ENCODE measurements around the gene LRRC57.
"Not testable (repeated sequence)": the region's sequence is repeated elsewhere in the genome, so short reads cannot be mapped to it uniquely, and the experiment has no call there.

Gene LRRC57

GRCh38 chr15:42558739-42559138, 10.1 kb upstream of the LRRC57 start:
- no peak for DNase-seq (ENCODE audit: extremely low spot score)
- POLR2A ChIA-PET = no interaction called here
- CTCF ChIA-PET = no interaction called here
- no peak for TF ChIP-seq CTCF (IDR thresholded peaks at IDR 0.05; ENCODE audit: control extremely low read depth, extremely low read depth, low read depth, missing control alignments)

- DNase-seq (ENCODE audit: extremely low spot score); POLR2A ChIA-PET: not testable (repeated sequence)
- CTCF ChIA-PET = interaction anchor here (1.1 kb wide), 1 partner anchor 39 kb away, joined by 3 read pairs; no protein-coding TSS in a partner anchor
Measured at GRCh38 chr15:42556550-42557207, 8.1 kb upstream of the LRRC57 start.

- no peak for DNase-seq (ENCODE audit: extremely low spot score)
- CTCF ChIA-PET = interaction anchor here (1.2 to 2.2 kb wide), 5 partner anchors 9 to 27 kb away, joined by 3 to 6 read pairs (median 4); no protein-coding TSS in a partner anchor
- POLR2A ChIA-PET = no interaction called here
- no peak for TF ChIP-seq CTCF (IDR thresholded peaks at IDR 0.05; ENCODE audit: control extremely low read depth, extremely low read depth, low read depth, missing control alignments)
Measured at GRCh38 chr15:42553554-42553953, 5.0 kb upstream of the LRRC57 start.

- TF ChIP-seq CTCF (IDR thresholded peaks at IDR 0.05; ENCODE audit: control extremely low read depth, extremely low read depth, low read depth, missing control alignments) = no peak
- CTCF ChIA-PET = interaction anchor here (2.0 kb wide), 1 partner anchor 14 kb away, joined by 5 read pairs; no protein-coding TSS in a partner anchor
- POLR2A ChIA-PET = interaction anchor here (0.7 kb wide), 2 partner anchors 14 to 1243 kb away, joined by 3 read pairs; no protein-coding TSS in a partner anchor
- DNase-seq (ENCODE audit: extremely low spot score) = no peak
Measured at GRCh38 chr15:42549741-42550392, 1.3 kb upstream of the LRRC57 start.

- DNase-seq (ENCODE audit: extremely low spot score) = peak; percentile 36
- ChIA-PET CTCF (interaction anchor here (1.0 to 2.0 kb wide), 5 partner anchors 12 to 103 kb away, joined by 3 to 6 read pairs (median 3); no protein-coding TSS in a partner anchor), POLR2A (interaction anchor here (1.1 kb wide), 1 partner anchor 26 kb away, joined by 3 read pairs; the partner anchor contains the start of gene STARD9)
- TF ChIP-seq CTCF (IDR thresholded peaks at IDR 0.05; ENCODE audit: control extremely low read depth, extremely low read depth, low read depth, missing control alignments) = no peak
Measured at GRCh38 chr15:42549032-42549491, 469 bp upstream of the LRRC57 start.

- CTCF ChIA-PET = interaction anchor here (1.0 to 2.0 kb wide), 7 partner anchors 11 to 104 kb away, joined by 3 to 6 read pairs (median 4); no protein-coding TSS in a partner anchor
- no peak for TF ChIP-seq CTCF (IDR thresholded peaks at IDR 0.05; ENCODE audit: control extremely low read depth, extremely low read depth, low read depth, missing control alignments)
- POLR2A ChIA-PET = interaction anchor here (0.6 kb wide), 2 partner anchors 28 to 93 kb away, joined by 3 to 5 read pairs; partner anchors contain the start of gene STARD9
- no peak for DNase-seq (ENCODE audit: extremely low spot score)
Measured at GRCh38 chr15:42547918-42548248, 710 bp downstream of the LRRC57 start.

All from GM10248 (cell line).